ENCODE data around the gene CTNND2. TPM values are rescaled to one million over a fixed set of nuclear protein-coding genes. Genes with fewer than 3 reads are reported as not detected.

Gene CTNND2
- total and polyA plus RNA-seq, 10 of the 15 experiments (the other 5 are each of a cell fraction or from before 2014, with no cell fraction given): 0.02 to 0.16 (median 0.04) TPM; not detected in 7

GRCh38 chr5:11596185-11596584 is 308.1 kb downstream of the CTNND2 start:
- ChIA-PET RAD21 (ENCODE audit: unreplicated experiment) (no interaction called here), SMC1A (ENCODE audit: uncharacterized antibody, unreplicated experiment) (no interaction called here), CTCF (no interaction called here), POLR2A (no interaction called here)
- Histone ChIP-seq H3K79me2 (ENCODE audit: control insufficient read depth, insufficient read depth, low read length) (no peaks in the 10 kb centered on the region), H3K9me3 (replicated peaks; ENCODE audit: control insufficient read depth, insufficient read depth, low read length) (no peaks in the 10 kb centered on the region), H3K4me2 (ENCODE audit: control insufficient read depth, insufficient read depth) (no peak overlapping the region), H3K4me1 (ENCODE audit: control insufficient read depth, insufficient read depth, low read length) (no peaks in the 10 kb centered on the region), H3K27me3 (replicated peaks in 1 of 2; ENCODE audit: control insufficient read depth in 2 of 2, insufficient read depth in 2 of 2, low read length in 1 of 2) (no peaks in the 10 kb centered on the region), H4K20me1 (ENCODE audit: control insufficient read depth, insufficient read depth) (no peaks in the 10 kb centered on the region), H3K36me3 (ENCODE audit: control insufficient read depth in 2 of 2, insufficient read depth in 2 of 2, low read length in 1 of 2) (no peaks in the 10 kb centered on the region), H3K4me3 (no peak overlapping the region), H3K27ac (ENCODE audit: control insufficient read depth, insufficient read depth) (no peak overlapping the region), H2AFZ (ENCODE audit: control insufficient read depth, low read depth, low read length) (no peak overlapping the region), H3K9ac (ENCODE audit: control insufficient read depth, insufficient read depth, low read length) (no peak overlapping the region)
- intact Hi-C loops (cut with micrococcal nuclease; ENCODE audit: unreplicated experiment) (no loop called here), in situ Hi-C loops (cut with MboI) (no loop called here)
- TF ChIP-seq MTA2 (IDR thresholded peaks at IDR 0.05; ENCODE audit: low read depth) (no peak), ZNF622 (IDR thresholded peaks at IDR 0.05) (no peak), SRF (IDR thresholded peaks at IDR 0.05; ENCODE audit: low read depth in 2 of 2, low read length in 2 of 2) (no peak), ESRRA (IDR thresholded peaks at IDR 0.05; ENCODE audit: low read length) (no peak), MYC (IDR thresholded peaks at IDR 0.05; ENCODE audit: insufficient read depth, insufficient read length, insufficient replicate concordance, low read length, severe bottlenecking) (no peak), TAF1 (IDR thresholded peaks at IDR 0.05; ENCODE audit: borderline replicate concordance, low read depth, low read length) (no peak), KDM1A (IDR thresholded peaks at IDR 0.05; ENCODE audit: borderline replicate concordance) (no peak), PML (IDR thresholded peaks at IDR 0.05; ENCODE audit: low read length) (no peak), YY1 (IDR thresholded peaks at IDR 0.05; ENCODE audit: low read depth, low read length) (no peak), GABPA (IDR thresholded peaks at IDR 0.05; ENCODE audit: low read depth) (no peak), ZBTB4 (CRISPR knock-in tag; IDR thresholded peaks at IDR 0.05) (no peak), CEBPB (IDR thresholded peaks at IDR 0.05; ENCODE audit: borderline replicate concordance in 1 of 2, low read depth in 2 of 2, low read length in 2 of 2) (no peak), MEF2B (IDR thresholded peaks at IDR 0.05; ENCODE audit: partially characterized antibody, poor library complexity, severe bottlenecking) (no peak), SMARCA5 (IDR thresholded peaks at IDR 0.05) (no peak), ZNF217 (IDR thresholded peaks at IDR 0.05) (no peak)
- BruUV-seq (replicated peaks): no TSS peak
- DNase-seq (ENCODE audit: low read depth, low spot score) (no peak), ATAC-seq (no peak), FAIRE-seq (no peak)
- WGBS (ENCODE audit: insufficient coverage, insufficient replicate concordance, low lambda C conversion rate, missing lambda C conversion rate): 6% methylated on average over 1 of the region's 1 CpG

All from GM12878 (cell line).